GM18498 (cell line): ENCODE measurements around the gene GPR75.

ENCODE experiments used
- ATAC-seq: cut with Tn5 transposase; IDR thresholded peaks from one replicate; pipeline ENCODE4 v1.9.1; 2021; ENCODE audit warnings: mild to moderate bottlenecking, moderate library complexity; ENCODE audit not compliant: unreplicated experiment

GPR75 gene

DNA sequence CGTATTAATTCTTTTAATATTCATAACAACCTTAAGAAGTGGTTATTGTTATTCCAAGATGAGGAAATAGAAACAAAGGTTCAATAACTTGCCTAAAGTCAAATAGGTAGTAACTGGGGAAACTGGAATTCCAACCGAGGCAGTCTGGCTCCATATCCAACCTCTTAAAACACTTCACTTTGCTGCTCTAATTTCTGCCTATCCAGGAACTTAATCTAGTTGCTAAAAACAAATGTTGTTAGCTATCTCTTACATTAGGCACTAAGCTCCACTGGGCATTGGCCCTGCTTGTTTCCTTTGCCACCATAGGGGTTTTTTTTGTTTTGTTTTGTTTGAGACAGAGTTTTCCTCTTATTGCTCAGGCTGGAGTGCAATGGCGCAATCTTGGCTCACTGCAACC lies 48.2 kb downstream of the GPR75 start:
- ATAC-seq: no peak
